Skeletal muscle satellite cell (primary cell): Measurements from ENCODE around the gene ABCC3.

Experiments
- H3K27me3 ChIP-seq: 2 replicates; pipeline ENCODE4 v1.7.0; 2013; ENCODE audit warnings: low read length; ENCODE audit not compliant: control insufficient read depth, insufficient read depth
- H3K36me3 ChIP-seq: 2 replicates; pipeline ENCODE4 v1.7.0; 2013; ENCODE audit warnings: mild to moderate bottlenecking, control low read depth, low read length; ENCODE audit not compliant: insufficient read depth
- H3K4me1 ChIP-seq: 2 replicates; pipeline ENCODE4 v1.7.0; 2013; ENCODE audit warnings: low read length; ENCODE audit not compliant: control insufficient read depth, insufficient read depth
- H3K4me2 ChIP-seq: 2 replicates; pipeline ENCODE4 v1.7.0; 2013; ENCODE audit warnings: mild to moderate bottlenecking, low read length
- H3K4me3 ChIP-seq: 2 replicates; pipeline ENCODE4 v1.7.0; 2013; ENCODE audit warnings: low read length
- H3K9ac ChIP-seq: 2 replicates; pipeline ENCODE4 v1.7.0; 2013; ENCODE audit warnings: mild to moderate bottlenecking, low read depth, low read length, moderate library complexity
- H3K9me3 ChIP-seq: replicated peaks from 2 replicates; pipeline ENCODE4 v1.7.0; 2013; ENCODE audit warnings: mild to moderate bottlenecking, control low read depth, low read length

ABCC3 gene

GRCh38 chr17:50631908-50632571, 2.6 kb upstream of the ABCC3 start:
- Histone ChIP-seq H3K9me3 (no peaks in the 10 kb centered on the region), H3K4me3 (no peak overlapping the region), H3K4me2 (no peak overlapping the region), H3K27me3 (no peaks in the 10 kb centered on the region), H3K4me1 (peaks cover 34% of the 10 kb centered on the region), H3K36me3 (peaks cover 3% of the 10 kb centered on the region), H3K9ac (no peak overlapping the region)

GRCh38 chr17:50632637-50633036, 2.0 kb upstream of the ABCC3 start:
- H3K27me3 ChIP-seq = no peaks in the 10 kb centered on the region
- peaks cover 3% of the 10 kb centered on the region for H3K36me3 ChIP-seq
- no peak overlapping the region for H3K9ac ChIP-seq
- peaks cover 40% of the 10 kb centered on the region for H3K4me1 ChIP-seq
- no peak overlapping the region for H3K4me3 ChIP-seq
- no peaks in the 10 kb centered on the region for H3K9me3 ChIP-seq
- H3K4me2 ChIP-seq = no peak overlapping the region

- no peaks in the 10 kb centered on the region for H3K9me3 ChIP-seq
- H3K27me3 ChIP-seq = no peaks in the 10 kb centered on the region
- no peak overlapping the region for H3K4me2 ChIP-seq
- H3K36me3 ChIP-seq = peaks cover 3% of the 10 kb centered on the region
- H3K4me3 ChIP-seq = no peak overlapping the region
- H3K9ac ChIP-seq = no peak overlapping the region
- peaks cover 51% of the 10 kb centered on the region for H3K4me1 ChIP-seq
Measured at GRCh38 chr17:50633683-50634082, 998 bp upstream of the ABCC3 start.

- Histone ChIP-seq H3K27me3 (no peaks in the 10 kb centered on the region), H3K4me1 (peaks cover 63% of the 10 kb centered on the region), H3K9ac (peak overlapping the region; percentile 84), H3K36me3 (peaks cover 3% of the 10 kb centered on the region), H3K4me3 (peak overlapping the region; percentile 79), H3K9me3 (no peaks in the 10 kb centered on the region), H3K4me2 (peak overlapping the region; percentile 75)
Measured at GRCh38 chr17:50634915-50635731, 442 bp downstream of the ABCC3 start.

- peak overlapping the region; percentile 75 for H3K4me2 ChIP-seq
- H3K9me3 ChIP-seq = no peaks in the 10 kb centered on the region
- peaks cover 68% of the 10 kb centered on the region for H3K4me1 ChIP-seq
- H3K4me3 ChIP-seq = peak overlapping the region; percentile 79
- H3K36me3 ChIP-seq = peaks cover 3% of the 10 kb centered on the region
- peak overlapping the region; percentile 84 for H3K9ac ChIP-seq
- no peaks in the 10 kb centered on the region for H3K27me3 ChIP-seq
Measured at GRCh38 chr17:50635732-50635981, 976 bp downstream of the ABCC3 start.

GRCh38 chr17:50635982-50636803, 1.5 kb downstream of the ABCC3 start:
- Histone ChIP-seq H3K9ac (peak overlapping the region; percentile 84), H3K4me1 (peaks cover 70% of the 10 kb centered on the region), H3K36me3 (peaks cover 3% of the 10 kb centered on the region), H3K27me3 (no peaks in the 10 kb centered on the region), H3K4me3 (peak overlapping the region; percentile 79), H3K9me3 (no peaks in the 10 kb centered on the region), H3K4me2 (peak overlapping the region; percentile 75)

- H3K36me3 ChIP-seq = peaks cover 3% of the 10 kb centered on the region
- peak overlapping the region; percentile 75 for H3K4me2 ChIP-seq
- no peaks in the 10 kb centered on the region for H3K27me3 ChIP-seq
- peaks cover 68% of the 10 kb centered on the region for H3K4me1 ChIP-seq
- peak overlapping the region; percentile 3 for H3K9ac ChIP-seq
- no peaks in the 10 kb centered on the region for H3K9me3 ChIP-seq
- H3K4me3 ChIP-seq = peak overlapping the region; percentile 79
Measured at GRCh38 chr17:50636804-50637195, 2.1 kb downstream of the ABCC3 start.

- Histone ChIP-seq H3K36me3 (peaks cover 14% of the 10 kb centered on the region), H3K9me3 (no peaks in the 10 kb centered on the region), H3K4me3 (peak overlapping the region; percentile 0), H3K4me1 (peaks cover 63% of the 10 kb centered on the region), H3K27me3 (no peaks in the 10 kb centered on the region), H3K4me2 (peak overlapping the region; percentile 75), H3K9ac (peak overlapping the region; percentile 40)
Measured at GRCh38 chr17:50637829-50638605, 3.3 kb downstream of the ABCC3 start.

- peaks cover 19% of the 10 kb centered on the region for H3K36me3 ChIP-seq
- H3K27me3 ChIP-seq = no peaks in the 10 kb centered on the region
- peak overlapping the region; percentile 0 for H3K4me3 ChIP-seq
- no peaks in the 10 kb centered on the region for H3K9me3 ChIP-seq
- peaks cover 63% of the 10 kb centered on the region for H3K4me1 ChIP-seq
- peak overlapping the region; percentile 40 for H3K9ac ChIP-seq
- peak overlapping the region; percentile 75 for H3K4me2 ChIP-seq
Measured at GRCh38 chr17:50638606-50638965, 3.9 kb downstream of the ABCC3 start.

- H3K4me2 ChIP-seq = peak overlapping the region; percentile 75
- H3K4me1 ChIP-seq = peaks cover 61% of the 10 kb centered on the region
- no peaks in the 10 kb centered on the region for H3K9me3 ChIP-seq
- H3K4me3 ChIP-seq = peak overlapping the region; percentile 45
- H3K27me3 ChIP-seq = no peaks in the 10 kb centered on the region
- peaks cover 22% of the 10 kb centered on the region for H3K36me3 ChIP-seq
- H3K9ac ChIP-seq = peak overlapping the region; percentile 42
Measured at GRCh38 chr17:50638966-50639713, 4.5 kb downstream of the ABCC3 start.
